PC-3 (cell line): Measurements from ENCODE around the gene BCKDHB. TPM values are rescaled to one million over a fixed set of nuclear protein-coding genes. Genes with fewer than 3 reads are reported as not detected.

ENCODE experiments used
- ATAC-seq: fragments of 200-7000 bp; cut with Tn5 transposase; 2 replicates; pipeline ENCODE4 v1.9.1; 2020; ENCODE audit warnings: mild to moderate bottlenecking, moderate library complexity
- BruUV-seq: library from RNA; stranded (reverse); fragments of 400-500 nt; replicated peaks from 2 replicates; lab custom pipeline; 2021; lab: Mats Ljungman, UMichigan
- CTCF ChIA-PET: fragments of 300-600 bp; sonication (Branson Sonifier 250); formaldehyde crosslinking; loops from one replicate; lab custom pipeline; 2022; ENCODE audit warnings: antibody characterized with exemption; lab: Charles Lee
- POLR2A ChIA-PET: fragments of 300-600 bp; sonication (Branson Sonifier 250); formaldehyde crosslinking; loops from one replicate; lab custom pipeline; 2022; ENCODE audit warnings: antibody characterized with exemption; ENCODE audit not compliant: unreplicated experiment; lab: Charles Lee
- DNase-seq: peaks from one replicate; pipeline ENCODE4 v3.0.0-alpha.2; 2015
- H2AFZ ChIP-seq: fragments of 300-600 bp; sonication (generic); 2 replicates; pipeline ENCODE4 v1.6.0; 2016; ENCODE audit warnings: antibody characterized with exemption, low read length
- H3F3A ChIP-seq: fragments of 300-600 bp; sonication (generic); one replicate; pipeline ENCODE4 v1.6.0; 2017; ENCODE audit warnings: antibody characterized with exemption, low read length, control low read depth, mild to moderate bottlenecking; ENCODE audit not compliant: unreplicated experiment
- H3K27ac ChIP-seq: fragments of 300-600 bp; sonication (generic); 2 replicates; pipeline ENCODE4 v1.5.1; 2016; ENCODE audit warnings: mild to moderate bottlenecking, low read length
- H3K27me3 ChIP-seq: fragments of 300-600 bp; sonication (generic); 2 replicates; pipeline ENCODE4 v1.6.1; 2016; ENCODE audit warnings: low read length, mixed read lengths
- H3K36me3 ChIP-seq: fragments of 300-600 bp; sonication (generic); 2 replicates; pipeline ENCODE4 v1.6.1; 2016; ENCODE audit warnings: low read depth, mixed run types, low read length, mixed read lengths
- H3K4me1 ChIP-seq: fragments of 300-600 bp; sonication (generic); 2 replicates; pipeline ENCODE4 v1.5.1; 2016; ENCODE audit warnings: low read length; ENCODE audit not compliant: insufficient read depth
- H3K4me2 ChIP-seq: fragments of 300-600 bp; sonication (generic); 2 replicates; pipeline ENCODE4 v1.6.0; 2016; ENCODE audit warnings: low read length
- H3K4me3 ChIP-seq: fragments of 300-600 bp; sonication (generic); 2 replicates; pipeline ENCODE4 v1.5.1; 2016; ENCODE audit warnings: mild to moderate bottlenecking, low read length, mixed read lengths
- H3K79me2 ChIP-seq: fragments of 300-600 bp; sonication (generic); 2 replicates; pipeline ENCODE4 v1.6.1; 2017; ENCODE audit warnings: low read length, mixed read lengths
- H3K9ac ChIP-seq: fragments of 300-600 bp; sonication (generic); 2 replicates; pipeline ENCODE4 v1.6.0; 2016; ENCODE audit warnings: mild to moderate bottlenecking, low read length
- H3K9me2 ChIP-seq: fragments of 300-600 bp; sonication (generic); replicated peaks from 2 replicates; pipeline ENCODE4 v1.6.1; 2016; ENCODE audit warnings: mixed run types, low read length, mixed read lengths
- H3K9me3 ChIP-seq: fragments of 300-600 bp; sonication (generic); 2 replicates; pipeline ENCODE4 v1.6.1; 2016; ENCODE audit warnings: low read length, mixed read lengths
- H4K20me1 ChIP-seq: fragments of 300-600 bp; sonication (generic); 2 replicates; pipeline ENCODE4 v1.6.1; 2016; ENCODE audit warnings: low read length, mixed read lengths
- CTCF ChIP-seq: fragments of 300-600 bp; sonication (generic); conservative IDR thresholded peaks from 2 replicates; pipeline ENCODE4 v1.5.1; 2017; ENCODE audit warnings: antibody characterized with exemption, low read depth, mild to moderate bottlenecking, low read length
- EZH2 ChIP-seq: fragments of 300-600 bp; sonication (generic); IDR thresholded peaks from one replicate; pipeline ENCODE4 v1.6.1; 2017; ENCODE audit warnings: antibody characterized with exemption, mild to moderate bottlenecking, low read length; ENCODE audit not compliant: unreplicated experiment
- EZH2phosphoT487 ChIP-seq: fragments of 300-600 bp; sonication (generic); IDR thresholded peaks from 2 replicates; pipeline ENCODE4 v1.6.1; 2018; ENCODE audit warnings: mild to moderate bottlenecking, antibody characterized with exemption, low read length, borderline replicate concordance
- intact Hi-C: fragments of 100-400 bp; cut with micrococcal nuclease; formaldehyde crosslinking; loops from 2 replicates; pipeline ENCODE4 v1.9.0; 2023
- total RNA-seq: library from RNA; depleted of rRNA; stranded (reverse); fragments of >200 nt; gene quantifications from 2 replicates; pipeline ENCODE4 v1.2.3, GENCODE V29; 2014

BCKDHB gene
- total RNA-seq, 1 experiment from 2014 or later: 9.9 TPM

GRCh38 chr6:80154160-80154559, 47.7 kb downstream of the BCKDHB start:
- ATAC-seq (no peak), DNase-seq (no peak)
- Histone ChIP-seq H3K36me3 (no peaks in the 10 kb centered on the region), H3F3A (no peaks in the 10 kb centered on the region), H3K27ac (no peak overlapping the region), H3K4me2 (no peak overlapping the region), H3K4me3 (no peak overlapping the region), H3K79me2 (no peaks in the 10 kb centered on the region), H3K9ac (no peak overlapping the region), H3K4me1 (no peaks in the 10 kb centered on the region), H2AFZ (no peak overlapping the region), H3K9me3 (no peaks in the 10 kb centered on the region), H3K27me3 (no peaks in the 10 kb centered on the region), H4K20me1 (no peaks in the 10 kb centered on the region), H3K9me2 (no peaks in the 10 kb centered on the region)
- TF ChIP-seq EZH2 (no peak), EZH2phosphoT487 (no peak), CTCF (no peak)
- BruUV-seq: no TSS peak
- ChIA-PET POLR2A (no interaction called here), CTCF (no interaction called here)
- intact Hi-C loops: no loop called here

GRCh38 chr6:80156221-80156620, 49.8 kb downstream of the BCKDHB start:
- no peaks in the 10 kb centered on the region for H3K9me2 ChIP-seq
- no peak overlapping the region for H2AFZ ChIP-seq
- H3K27ac ChIP-seq: no peak overlapping the region
- H3K9ac ChIP-seq: no peak overlapping the region
- CTCF ChIA-PET: no interaction called here
- H3K27me3 ChIP-seq: no peaks in the 10 kb centered on the region
- H3K36me3 ChIP-seq: no peaks in the 10 kb centered on the region
- no peaks in the 10 kb centered on the region for H3K4me1 ChIP-seq
- TF ChIP-seq EZH2 (no peak), EZH2phosphoT487 (no peak), CTCF (no peak)
- POLR2A ChIA-PET: no interaction called here
- DNase-seq: no peak
- H3K9me3 ChIP-seq: no peaks in the 10 kb centered on the region
- no peaks in the 10 kb centered on the region for H3K79me2 ChIP-seq
- no TSS peak for BruUV-seq
- no peak overlapping the region for H3K4me2 ChIP-seq
- H3F3A ChIP-seq: no peaks in the 10 kb centered on the region
- no peaks in the 10 kb centered on the region for H4K20me1 ChIP-seq
- intact Hi-C loops: no loop called here
- no peak for ATAC-seq
- no peak overlapping the region for H3K4me3 ChIP-seq

- H2AFZ ChIP-seq: no peak overlapping the region
- no peaks in the 10 kb centered on the region for H3F3A ChIP-seq
- peaks cover 8% of the 10 kb centered on the region for H3K4me1 ChIP-seq
- intact Hi-C loops: no loop called here
- ATAC-seq (no peak), DNase-seq (no peak)
- H3K9ac ChIP-seq: no peak overlapping the region
- no peak for TF ChIP-seq EZH2phosphoT487
- no peak for TF ChIP-seq CTCF
- no peak for TF ChIP-seq EZH2
- ChIA-PET CTCF (no interaction called here), POLR2A (no interaction called here)
- no peaks in the 10 kb centered on the region for H3K9me3 ChIP-seq
- no peaks in the 10 kb centered on the region for H3K9me2 ChIP-seq
- H3K4me3 ChIP-seq: no peak overlapping the region
- no peaks in the 10 kb centered on the region for H3K36me3 ChIP-seq
- no peaks in the 10 kb centered on the region for H4K20me1 ChIP-seq
- no TSS peak for BruUV-seq
- H3K4me2 ChIP-seq: no peak overlapping the region
- H3K27ac ChIP-seq: no peak overlapping the region
- H3K79me2 ChIP-seq: no peaks in the 10 kb centered on the region
- no peaks in the 10 kb centered on the region for H3K27me3 ChIP-seq
These were observed 52.1 kb downstream of the BCKDHB start for GRCh38 chr6:80158478-80158989.
